Omental fat pad (tissue), 4 donors: ENCODE measurements around the gene PLAGL2. TPM values are rescaled to one million over a fixed set of nuclear protein-coding genes. Genes with fewer than 3 reads are reported as not detected.

Experiments
- ATAC-seq: fragments of 150-250 bp; one replicate; pipeline ENCODE4 v1.9.1; 2016; ENCODE audit warnings: mild to moderate bottlenecking, moderate library complexity; ENCODE audit not compliant: low FRiP score
- DNase-seq: peaks from one replicate; pipeline ENCODE4 v3.0.0-alpha.2; 2019; ENCODE audit warnings: low spot score
- total RNA-seq, 4 donors: library from RNA; depleted of rRNA; stranded (reverse); fragments of >200 nt; gene quantifications; one replicate each; pipeline ENCODE4 v1.1.0, GENCODE V29; 2016
- TF ChIP-seq, protein P1 (sequence below), 3 donors: fragments of 450-650 bp; IDR thresholded peaks; one replicate each; pipeline ENCODE4 v1.5.1; 2016 to 2017; ENCODE audit warnings: antibody characterized with exemption in 3 of 3, mild to moderate bottlenecking in 3 of 3, moderate library complexity in 2 of 3

The PLAGL2 gene
- total RNA-seq, 4 donors from 2014 or later, result 4.1 to 12.5 (median 8.1) TPM

DNA sequence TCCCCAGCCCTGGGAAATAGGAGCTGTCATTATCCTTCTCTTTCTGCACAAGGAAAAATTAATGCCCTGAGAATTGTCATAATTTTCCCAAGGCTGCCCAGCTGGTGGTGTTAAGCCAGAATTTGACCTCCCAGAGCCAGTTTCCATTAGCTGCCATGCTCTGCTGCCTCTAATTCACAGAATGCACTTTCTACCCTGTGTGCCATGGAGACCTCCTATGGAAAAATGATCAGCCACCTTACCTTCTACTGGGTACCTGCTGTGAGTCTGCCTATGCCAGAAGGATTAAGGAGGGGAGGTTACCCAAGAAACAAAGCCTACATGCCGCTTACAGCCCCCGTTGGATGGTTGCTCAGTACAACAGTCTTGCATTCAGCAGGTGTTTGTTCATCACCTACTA, 29.3 kb upstream of the PLAGL2 start:
- no peak for DNase-seq
- TF ChIP-seq, protein P1, sequence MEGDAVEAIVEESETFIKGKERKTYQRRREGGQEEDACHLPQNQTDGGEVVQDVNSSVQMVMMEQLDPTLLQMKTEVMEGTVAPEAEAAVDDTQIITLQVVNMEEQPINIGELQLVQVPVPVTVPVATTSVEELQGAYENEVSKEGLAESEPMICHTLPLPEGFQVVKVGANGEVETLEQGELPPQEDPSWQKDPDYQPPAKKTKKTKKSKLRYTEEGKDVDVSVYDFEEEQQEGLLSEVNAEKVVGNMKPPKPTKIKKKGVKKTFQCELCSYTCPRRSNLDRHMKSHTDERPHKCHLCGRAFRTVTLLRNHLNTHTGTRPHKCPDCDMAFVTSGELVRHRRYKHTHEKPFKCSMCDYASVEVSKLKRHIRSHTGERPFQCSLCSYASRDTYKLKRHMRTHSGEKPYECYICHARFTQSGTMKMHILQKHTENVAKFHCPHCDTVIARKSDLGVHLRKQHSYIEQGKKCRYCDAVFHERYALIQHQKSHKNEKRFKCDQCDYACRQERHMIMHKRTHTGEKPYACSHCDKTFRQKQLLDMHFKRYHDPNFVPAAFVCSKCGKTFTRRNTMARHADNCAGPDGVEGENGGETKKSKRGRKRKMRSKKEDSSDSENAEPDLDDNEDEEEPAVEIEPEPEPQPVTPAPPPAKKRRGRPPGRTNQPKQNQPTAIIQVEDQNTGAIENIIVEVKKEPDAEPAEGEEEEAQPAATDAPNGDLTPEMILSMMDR (IDR thresholded peaks at IDR 0.05), result no peak
- no peak for ATAC-seq

DNA sequence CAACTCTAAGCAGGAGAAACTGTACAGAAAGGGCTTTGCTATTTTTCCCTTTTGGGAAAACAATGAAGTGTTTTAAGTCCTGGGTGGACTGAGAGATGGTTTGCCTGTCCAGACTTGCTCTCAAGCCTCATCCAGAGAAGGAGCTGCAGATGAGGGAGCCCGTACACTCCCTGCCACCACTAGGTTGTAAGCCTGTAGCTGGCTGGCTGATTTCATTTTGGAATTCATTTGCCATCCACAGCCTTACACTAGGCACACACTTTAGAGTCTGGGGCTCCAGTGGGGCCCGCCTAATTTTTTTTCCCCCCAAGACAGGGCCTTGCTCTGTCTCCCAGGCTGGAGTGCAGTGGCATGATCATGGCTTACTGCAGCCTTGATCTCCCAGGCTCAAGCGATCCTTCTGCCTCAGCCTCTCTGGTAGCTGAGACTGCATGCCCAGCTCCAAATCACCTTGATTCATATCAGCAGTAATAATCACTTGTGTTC, 28.5 kb upstream of the PLAGL2 start:
- ATAC-seq, result no peak
- no peak for DNase-seq
- TF ChIP-seq, protein P1 (IDR thresholded peaks at IDR 0.05), result no peak

DNA sequence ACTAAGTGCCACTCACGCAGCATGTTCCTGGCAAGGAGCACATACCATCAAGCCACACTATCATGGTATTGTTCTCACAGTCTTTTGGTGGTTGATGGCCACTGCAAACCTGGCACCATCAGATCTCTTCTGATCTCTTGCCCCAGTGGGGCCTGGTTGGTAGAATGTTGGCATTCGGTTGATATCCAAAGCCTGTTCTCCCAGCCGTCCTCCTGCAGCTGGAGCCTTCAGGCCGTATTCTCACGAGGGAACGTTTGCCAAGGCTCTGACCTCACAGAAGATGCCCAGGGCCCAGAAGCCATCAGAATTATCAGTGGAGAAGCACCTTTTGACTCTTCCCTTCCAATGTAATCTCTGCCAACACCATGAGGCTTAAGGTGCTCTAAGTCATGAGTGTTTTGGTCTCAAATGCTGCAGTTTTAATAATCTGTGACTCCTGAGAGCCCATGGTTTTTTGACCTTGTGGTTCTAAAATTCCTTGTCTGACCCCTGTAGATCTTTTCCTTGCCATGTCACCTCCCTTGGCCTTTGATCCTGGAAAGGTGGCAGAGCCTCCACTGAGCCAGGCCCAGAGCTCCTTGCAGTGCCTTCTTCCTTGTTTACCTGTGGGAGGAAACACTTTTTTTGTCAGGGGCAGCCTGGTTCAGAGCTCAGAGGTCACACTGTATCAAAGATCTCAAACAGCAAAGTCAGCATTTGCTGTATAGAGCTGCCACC, 27.9 kb upstream of the PLAGL2 start:
- ATAC-seq, result no peak
- TF ChIP-seq, protein P1 (IDR thresholded peaks at IDR 0.05), result no peak
- DNase-seq, result no peak

DNA sequence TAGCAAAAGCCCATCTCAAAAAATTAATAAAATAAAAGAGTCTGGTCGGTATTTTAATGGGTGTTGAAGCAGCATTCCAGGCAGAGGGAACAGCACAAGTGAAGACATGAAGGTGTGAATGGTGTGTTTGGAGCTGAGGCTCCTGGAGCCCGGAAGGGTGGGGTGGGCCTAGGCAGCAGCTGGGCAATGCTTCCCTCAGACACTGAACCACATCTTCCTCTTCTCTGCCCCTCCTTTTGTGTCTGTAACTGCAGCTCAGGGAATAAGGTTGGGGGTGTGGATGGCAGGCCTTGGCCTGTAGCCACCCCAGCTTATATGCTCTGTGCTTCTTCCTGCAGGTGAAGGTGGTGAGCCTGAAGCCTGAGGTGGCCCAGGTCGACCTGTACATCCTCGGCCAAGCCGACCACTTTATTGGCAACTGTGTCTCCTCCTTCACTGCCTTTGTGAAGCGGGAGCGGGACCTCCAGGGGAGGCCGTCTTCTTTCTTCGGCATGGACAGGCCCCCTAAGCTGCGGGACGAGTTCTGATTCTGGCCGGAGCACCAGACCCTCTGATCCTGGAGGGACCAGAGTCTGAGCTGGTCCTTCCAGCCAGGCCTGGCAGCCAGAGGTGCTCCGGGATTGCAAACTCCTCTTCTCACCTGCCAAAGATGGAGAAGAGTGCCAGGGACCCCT, 26.7 kb upstream of the PLAGL2 start:
- TF ChIP-seq, protein P1 (IDR thresholded peaks at IDR 0.05), result no peak
- no peak for ATAC-seq
- no peak for DNase-seq

DNA sequence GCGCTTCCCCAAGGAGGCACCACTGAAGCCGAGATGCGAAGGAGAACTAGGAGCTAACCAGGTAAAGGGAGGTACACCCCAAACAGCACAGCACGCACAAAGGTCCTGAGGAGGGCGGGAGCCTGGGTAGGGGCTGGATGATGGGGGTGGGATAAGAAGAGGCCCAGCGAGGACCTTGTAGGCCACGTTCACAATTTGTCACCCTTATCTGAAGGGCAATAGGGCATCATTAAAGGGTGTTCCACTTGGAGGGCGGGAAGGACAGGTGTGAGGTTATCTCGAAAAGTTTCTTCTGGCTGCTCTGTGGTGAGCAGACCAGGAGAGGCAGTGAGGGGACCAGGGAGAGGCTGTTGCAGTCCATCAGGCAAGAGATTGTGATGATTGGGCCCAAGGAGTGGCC, 25.7 kb upstream of the PLAGL2 start:
- no peak for ATAC-seq

DNA sequence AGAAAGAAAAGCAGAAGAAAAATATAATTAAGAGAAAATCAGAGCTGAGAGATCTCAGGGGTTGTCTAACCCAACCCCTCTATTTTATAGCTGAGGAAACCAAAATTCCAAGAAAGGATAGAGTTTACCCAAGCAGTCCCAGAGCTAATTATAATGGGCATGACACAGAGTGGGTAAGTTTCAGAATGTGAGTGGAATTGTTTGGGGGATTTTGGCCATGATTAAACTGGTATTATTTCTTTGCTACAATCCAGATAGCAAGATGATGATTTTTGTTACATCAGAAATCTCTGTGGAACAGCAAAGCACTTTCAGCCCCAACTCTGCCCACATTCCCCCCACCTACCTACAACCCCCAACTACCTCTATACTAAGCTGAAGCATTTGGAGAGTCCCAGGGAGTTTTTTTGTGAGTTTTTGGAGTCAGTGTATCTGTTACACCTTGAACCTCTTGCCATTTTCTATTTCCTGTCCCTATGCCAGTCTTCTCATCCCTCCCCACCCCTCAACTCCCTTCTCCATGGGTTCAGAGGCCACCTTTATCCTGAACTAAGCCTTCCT, 24.9 kb upstream of the PLAGL2 start:
- no peak for DNase-seq
- TF ChIP-seq, protein P1 (IDR thresholded peaks at IDR 0.05), result no peak
- no peak for ATAC-seq

More for the DNA sequence above, 25.7 kb upstream of the PLAGL2 start:
- no peak for DNase-seq
- TF ChIP-seq, protein P1 (IDR thresholded peaks at IDR 0.05), result no peak
